Activated CD4-positive, CD25-positive, alpha-beta regulatory T cell treated with anti-CD3 and anti-CD28 coated beads, Interleukin-2, amount 50 U/mL, for 16 hours (primary cell): ENCODE measurements around the gene SLC6A11.

Experiments used
- DNase-seq: peaks from one replicate; pipeline ENCODE4 v3.0.0-alpha.2; 2020; ENCODE audit warnings: low read depth, low spot score

Gene SLC6A11

GRCh38 chr3:10790713-10791112 is 25.3 kb upstream of the SLC6A11 start:
- DNase-seq, result no peak

- no peak for DNase-seq
Measured at GRCh38 chr3:10792208-10792607, 23.8 kb upstream of the SLC6A11 start.

GRCh38 chr3:10798600-10799367 is 17.2 kb upstream of the SLC6A11 start:
- DNase-seq, result no peak

- DNase-seq, result no peak
Measured at GRCh38 chr3:10804183-10804648, 11.8 kb upstream of the SLC6A11 start.

GRCh38 chr3:10806006-10806405 is 10.0 kb upstream of the SLC6A11 start:
- DNase-seq, result no peak

GRCh38 chr3:10808130-10808735 is 7.8 kb upstream of the SLC6A11 start:
- no peak for DNase-seq

DNA sequence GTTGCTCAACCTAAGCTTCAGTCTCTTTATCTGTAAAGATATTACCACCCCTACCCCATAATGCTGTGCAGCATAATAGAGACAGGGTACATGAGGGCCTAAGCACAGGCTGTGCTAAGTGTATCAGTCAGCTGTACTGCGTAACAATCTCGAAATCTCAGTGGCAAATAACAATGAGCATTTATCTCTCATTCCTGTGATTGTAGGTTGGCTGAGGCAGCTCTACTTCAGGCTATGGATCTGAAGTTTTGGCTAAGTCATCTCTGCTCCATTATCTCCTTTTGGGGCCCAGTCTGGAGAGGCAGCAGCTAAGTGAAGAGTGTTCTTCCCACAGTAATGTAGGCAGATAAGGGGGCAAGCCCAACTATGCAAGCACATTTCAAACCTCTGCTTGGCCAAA is 7.1 kb upstream of the SLC6A11 start:
- DNase-seq, result no peak

DNA sequence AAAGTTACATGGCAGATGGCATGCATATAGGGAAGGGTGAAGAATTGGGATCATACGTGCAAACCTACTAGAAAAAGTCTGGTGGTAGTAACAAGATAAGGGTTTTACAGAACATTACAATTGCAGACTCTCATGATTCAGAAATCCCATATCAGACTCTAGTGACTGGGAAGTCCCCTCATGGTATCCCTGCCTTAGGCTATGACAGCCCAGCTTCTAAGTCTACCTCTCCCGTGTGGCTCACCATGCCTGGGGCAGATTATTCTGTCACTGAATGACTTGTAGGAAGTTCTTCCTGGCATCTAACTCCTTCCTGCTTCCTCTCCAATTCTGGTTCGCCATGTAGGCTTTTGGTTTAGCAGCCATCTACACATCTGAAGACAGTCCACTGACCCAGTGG is 5.7 kb upstream of the SLC6A11 start:
- no peak for DNase-seq

DNA sequence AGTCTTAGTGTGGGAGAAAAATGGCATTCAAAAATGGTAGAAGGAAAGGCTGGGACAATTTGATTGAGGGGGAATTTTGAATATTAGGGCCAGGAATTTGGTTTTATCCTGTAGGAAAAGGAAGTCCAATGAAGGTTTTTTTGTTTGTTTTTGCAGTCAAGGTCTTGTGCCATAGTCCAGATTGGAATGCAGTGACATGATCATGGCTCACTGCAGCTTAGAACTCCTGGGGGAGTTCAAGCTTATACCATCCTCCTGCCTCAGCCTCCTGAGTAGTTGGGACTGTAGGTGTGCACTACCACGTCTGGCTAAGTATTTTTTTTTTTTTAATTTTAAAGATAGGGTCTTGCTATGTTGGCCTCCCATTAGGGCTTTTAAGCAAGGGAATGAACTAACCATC is 2.6 kb upstream of the SLC6A11 start:
- no peak for DNase-seq

DNA sequence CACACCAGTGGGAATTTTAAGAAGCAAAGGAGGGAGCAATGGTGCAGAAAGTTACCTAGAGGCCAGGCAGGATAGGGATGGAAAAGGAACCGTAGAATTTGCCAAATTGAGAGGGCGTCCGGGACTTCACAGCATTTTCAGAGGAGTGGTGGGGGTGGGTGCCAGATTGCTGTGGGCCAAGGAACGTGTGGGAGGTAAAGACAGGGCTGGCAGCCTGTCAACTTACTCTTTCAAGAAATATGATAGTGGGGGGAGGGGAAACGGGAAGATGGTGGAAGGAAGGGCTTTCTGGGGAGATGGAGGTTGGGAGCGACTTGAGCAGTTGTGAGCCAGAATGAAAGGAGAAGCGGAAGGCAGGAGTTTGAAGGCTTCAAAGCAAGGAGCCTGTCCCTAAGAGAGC is 1.4 kb upstream of the SLC6A11 start:
- no peak for DNase-seq

- DNase-seq, result no peak
Measured at GRCh38 chr3:10815487-10815886, 541 bp upstream of the SLC6A11 start.

DNA sequence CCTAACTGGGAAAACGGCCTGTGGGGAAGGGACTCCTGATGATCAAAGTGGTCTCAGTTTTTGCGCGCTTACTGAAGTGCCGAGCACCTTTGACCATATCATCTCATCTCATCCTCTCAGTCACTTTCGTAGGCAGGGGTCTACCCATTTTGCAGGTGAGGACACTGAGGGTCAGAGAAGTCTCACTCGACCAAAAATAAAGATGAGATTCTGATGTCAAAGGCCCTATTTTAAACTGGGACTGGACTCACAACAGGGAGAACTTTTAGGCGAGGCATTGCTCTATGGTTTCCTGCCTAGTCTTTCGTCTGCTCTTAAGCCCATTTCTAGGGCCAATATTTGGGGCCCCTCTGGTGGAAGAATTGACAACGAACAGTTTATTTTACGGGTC is 830 bp downstream of the SLC6A11 start:
- DNase-seq, result no peak

GRCh38 chr3:10817506-10817905 is 1.5 kb downstream of the SLC6A11 start:
- no peak for DNase-seq

DNA sequence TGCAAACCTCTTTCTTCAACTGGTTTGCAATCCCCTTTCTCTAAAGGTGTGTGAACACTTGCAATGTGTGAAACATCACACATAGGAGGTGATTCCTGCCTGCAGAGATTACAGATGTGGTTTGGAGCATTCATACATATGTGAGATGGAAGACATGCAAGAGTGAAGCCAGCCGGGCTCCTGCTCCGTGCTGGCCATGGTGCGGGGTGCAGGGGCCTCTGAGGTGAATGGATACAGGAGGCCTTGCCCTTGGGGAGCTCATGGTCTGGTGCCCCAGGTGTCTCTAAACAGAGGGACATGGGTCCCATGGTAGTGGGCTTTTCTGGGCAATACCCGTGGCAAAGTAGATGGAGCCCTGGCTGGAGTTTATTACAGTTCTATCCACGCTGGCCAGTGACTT is 6.0 kb downstream of the SLC6A11 start:
- no peak for DNase-seq

GRCh38 chr3:10822708-10823515 is 6.9 kb downstream of the SLC6A11 start:
- no peak for DNase-seq

GRCh38 chr3:10823516-10823818 is 7.4 kb downstream of the SLC6A11 start:
- no peak for DNase-seq

DNA sequence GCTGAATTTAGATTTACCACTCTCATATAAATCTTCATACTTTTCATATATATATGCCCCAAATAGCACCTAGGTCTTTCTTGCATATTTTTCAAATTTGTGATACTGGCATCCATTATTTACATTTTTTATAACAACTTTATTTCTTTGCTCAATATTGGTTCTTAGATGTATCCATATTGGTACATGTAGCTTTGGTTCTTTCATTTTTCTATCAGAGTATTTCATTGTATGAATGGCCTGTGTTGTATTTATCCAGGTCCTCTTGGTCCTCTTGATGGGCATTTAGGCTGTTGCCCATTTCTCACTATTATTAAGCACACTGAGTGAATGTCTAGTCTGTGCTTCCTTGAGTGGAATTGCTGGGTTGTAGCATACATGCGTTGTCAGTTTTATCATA is 8.4 kb downstream of the SLC6A11 start:
- DNase-seq, result no peak

DNA sequence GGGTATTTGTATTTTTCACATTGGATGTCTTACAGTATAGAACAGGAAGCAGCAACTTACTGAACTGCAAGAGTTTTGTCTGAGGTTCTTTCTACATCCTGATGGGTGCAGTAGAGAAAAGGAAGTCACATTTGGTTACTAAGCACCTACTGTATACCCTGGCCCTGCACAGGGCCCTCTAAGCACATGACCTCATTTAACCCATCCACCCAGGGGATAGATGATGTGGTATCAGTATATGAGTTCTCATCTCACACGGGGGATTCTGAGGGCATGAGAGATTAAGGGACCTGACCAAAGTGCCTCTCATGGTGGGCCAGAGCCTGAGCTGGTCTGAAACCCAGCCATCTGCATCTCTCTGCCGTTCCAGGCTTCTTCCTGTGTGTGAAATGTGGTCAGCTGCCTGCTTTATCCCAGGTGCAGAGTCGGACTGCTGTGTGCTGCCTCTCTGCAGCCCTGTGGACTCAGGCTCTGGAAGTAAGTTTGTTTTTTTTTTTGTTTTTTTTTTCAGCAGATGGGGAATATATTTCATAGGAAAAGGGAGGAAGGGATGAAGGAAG is 17.9 kb downstream of the SLC6A11 start:
- DNase-seq, result no peak

GRCh38 chr3:10834951-10835350 is 18.9 kb downstream of the SLC6A11 start:
- no peak for DNase-seq

DNA sequence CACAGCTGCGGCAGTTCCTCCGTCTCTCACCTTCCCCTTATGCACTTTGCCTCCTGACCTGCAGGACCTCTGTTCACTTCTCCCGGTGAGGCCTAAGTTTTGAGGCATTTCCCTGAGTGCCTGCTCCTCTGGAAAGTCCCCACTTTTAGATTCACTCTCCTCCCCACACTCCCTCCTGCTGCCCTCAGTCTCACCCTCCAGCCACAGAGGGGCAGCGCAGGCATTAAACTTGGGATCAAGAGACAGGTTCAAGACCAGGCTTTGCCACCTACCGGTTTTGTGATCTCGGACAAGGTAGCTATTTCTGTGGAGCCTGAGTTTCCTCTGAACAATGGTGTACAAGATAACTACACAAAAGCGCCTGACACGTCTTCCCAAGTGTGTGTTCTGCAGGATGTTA is 19.4 kb downstream of the SLC6A11 start:
- DNase-seq, result no peak

- no peak for DNase-seq
Measured at GRCh38 chr3:10836676-10837075, 20.6 kb downstream of the SLC6A11 start.

- no peak for DNase-seq
Measured at GRCh38 chr3:10837849-10838248, 21.8 kb downstream of the SLC6A11 start.

DNA sequence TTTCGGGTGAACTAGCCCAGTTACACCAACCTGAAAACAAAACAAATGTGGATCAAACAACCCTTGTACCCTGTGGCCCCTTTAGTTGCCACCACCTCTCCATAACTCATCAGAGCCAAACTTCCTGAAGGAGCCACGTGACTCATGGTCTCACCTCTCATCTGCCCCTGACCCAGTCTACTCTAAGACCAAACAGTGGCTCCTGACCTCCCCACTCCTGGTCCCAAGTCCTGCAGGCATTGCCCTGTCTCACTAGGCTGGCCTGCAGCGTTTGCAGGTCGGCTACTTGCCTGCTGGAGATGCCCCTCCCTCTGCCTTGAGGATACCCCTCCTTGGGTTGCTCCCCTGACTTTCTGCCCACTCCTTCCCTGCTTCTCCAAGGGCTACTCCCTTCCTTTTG is 23.1 kb downstream of the SLC6A11 start:
- no peak for DNase-seq
